ENCODE data around the gene RASL10A. TPM values are rescaled to one million over a fixed set of nuclear protein-coding genes. Genes with fewer than 3 reads are reported as not detected.
A peak's percentile ranks its signal among the peaks of the same experiment; 100 is the strongest.

The RASL10A gene
- total RNA-seq, 1 experiment from 2014 or later = not detected

DNA sequence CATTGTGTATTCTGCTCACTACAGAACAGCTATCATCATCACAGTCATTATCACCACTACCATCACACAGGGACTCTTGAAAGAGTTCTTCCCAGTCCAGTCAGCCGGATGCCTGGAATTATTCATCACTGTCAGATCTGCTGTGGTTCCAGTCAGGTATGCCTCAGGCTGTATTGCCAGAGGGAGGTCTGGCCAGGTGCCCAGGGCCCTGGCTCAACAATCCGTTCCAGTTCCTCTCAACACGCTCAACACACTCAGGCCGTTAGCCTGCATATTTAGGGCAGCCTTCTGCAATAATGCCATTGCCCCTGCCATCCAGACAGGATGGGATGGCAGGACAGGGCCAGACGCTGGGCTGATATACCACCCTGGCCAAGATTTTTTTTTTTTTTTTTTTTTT, 28.6 kb upstream of the RASL10A start:
- peaks cover 25% of the 10 kb centered on the region for H3K36me3 ChIP-seq (ENCODE audit: low read depth)
- no peak for TF ChIP-seq EZH2 (IDR thresholded peaks at IDR 0.05; ENCODE audit: low read depth)
- TF ChIP-seq, protein P1, sequence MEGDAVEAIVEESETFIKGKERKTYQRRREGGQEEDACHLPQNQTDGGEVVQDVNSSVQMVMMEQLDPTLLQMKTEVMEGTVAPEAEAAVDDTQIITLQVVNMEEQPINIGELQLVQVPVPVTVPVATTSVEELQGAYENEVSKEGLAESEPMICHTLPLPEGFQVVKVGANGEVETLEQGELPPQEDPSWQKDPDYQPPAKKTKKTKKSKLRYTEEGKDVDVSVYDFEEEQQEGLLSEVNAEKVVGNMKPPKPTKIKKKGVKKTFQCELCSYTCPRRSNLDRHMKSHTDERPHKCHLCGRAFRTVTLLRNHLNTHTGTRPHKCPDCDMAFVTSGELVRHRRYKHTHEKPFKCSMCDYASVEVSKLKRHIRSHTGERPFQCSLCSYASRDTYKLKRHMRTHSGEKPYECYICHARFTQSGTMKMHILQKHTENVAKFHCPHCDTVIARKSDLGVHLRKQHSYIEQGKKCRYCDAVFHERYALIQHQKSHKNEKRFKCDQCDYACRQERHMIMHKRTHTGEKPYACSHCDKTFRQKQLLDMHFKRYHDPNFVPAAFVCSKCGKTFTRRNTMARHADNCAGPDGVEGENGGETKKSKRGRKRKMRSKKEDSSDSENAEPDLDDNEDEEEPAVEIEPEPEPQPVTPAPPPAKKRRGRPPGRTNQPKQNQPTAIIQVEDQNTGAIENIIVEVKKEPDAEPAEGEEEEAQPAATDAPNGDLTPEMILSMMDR (conservative IDR thresholded peaks at IDR 0.05) = no peak
- H3K4me1 ChIP-seq (replicated peaks; ENCODE audit: insufficient read depth) = peaks cover 41% of the 10 kb centered on the region
- H4K20me1 ChIP-seq (ENCODE audit: insufficient read depth) = peaks cover 11% of the 10 kb centered on the region
- no peaks in the 10 kb centered on the region for H3K79me2 ChIP-seq (ENCODE audit: low read depth)
- no peak overlapping the region for H3K4me3 ChIP-seq
- no peaks in the 10 kb centered on the region for H3K27me3 ChIP-seq (ENCODE audit: insufficient read depth, low read depth)
- POLR2A ChIA-PET (ENCODE audit: unreplicated experiment) = interaction anchor here (0.6 kb wide), 2 partner anchors 33 to 441 kb away, joined by 3 to 5 read pairs; no protein-coding TSS in a partner anchor
- H3F3A ChIP-seq (ENCODE audit: insufficient read depth, low read depth) = peaks cover 31% of the 10 kb centered on the region
- intact Hi-C loops (cut with micrococcal nuclease; ENCODE audit: unreplicated experiment) = loop anchor here (1.0 to 5.0 kb wide), 3 partner anchors 33 to 37 kb away; partner anchors contain the start of gene GAS2L1
- H3K9me3 ChIP-seq (ENCODE audit: insufficient read depth, low read depth) = no peaks in the 10 kb centered on the region
- no peak overlapping the region for H3K4me2 ChIP-seq
- BruUV-seq (replicated peaks) = no TSS peak
- peak; percentile 92 to 93 for DNase-seq
- CTCF ChIA-PET = no interaction called here
- no peak overlapping the region for H3K27ac ChIP-seq
- H2AFZ ChIP-seq = no peak overlapping the region
- no peaks in the 10 kb centered on the region for H3K9me2 ChIP-seq (ENCODE audit: insufficient read depth)

DNA sequence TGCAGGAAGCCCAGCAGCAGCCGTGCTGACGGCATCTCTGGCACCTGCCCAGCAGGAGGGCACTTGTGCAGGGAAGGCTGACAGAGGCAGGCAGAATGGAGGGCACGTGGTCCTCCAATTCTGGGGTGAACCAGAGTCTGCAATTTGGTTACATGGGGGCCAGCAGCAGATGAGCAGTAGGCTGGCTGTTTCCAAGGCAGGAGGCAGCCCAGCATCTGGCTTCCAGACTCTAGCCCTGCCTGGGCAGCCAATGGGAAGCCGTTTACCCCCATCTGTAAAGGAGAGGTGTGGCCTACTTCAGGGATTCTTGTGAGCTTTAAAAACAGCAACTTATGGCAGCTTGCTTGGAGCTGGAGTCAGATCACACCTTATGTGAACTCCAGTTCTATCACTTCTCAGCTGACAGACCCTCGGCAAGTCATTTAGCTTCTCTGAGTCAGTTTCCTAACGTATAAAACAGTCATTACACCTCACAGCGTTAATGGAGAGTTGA, 27.9 kb upstream of the RASL10A start:
- H3K36me3 ChIP-seq (ENCODE audit: low read depth) = peaks cover 19% of the 10 kb centered on the region
- peaks cover 41% of the 10 kb centered on the region for H3K4me1 ChIP-seq (replicated peaks; ENCODE audit: insufficient read depth)
- peaks cover 31% of the 10 kb centered on the region for H3F3A ChIP-seq (ENCODE audit: insufficient read depth, low read depth)
- no peak overlapping the region for H3K4me3 ChIP-seq
- no peaks in the 10 kb centered on the region for H3K27me3 ChIP-seq (ENCODE audit: insufficient read depth, low read depth)
- 0 out of 2 replicates have a peak overlapping the region, but pooled peaks have one; percentile 11 for H3K27ac ChIP-seq
- no peak for TF ChIP-seq EZH2 (IDR thresholded peaks at IDR 0.05; ENCODE audit: low read depth)
- TF ChIP-seq, protein P1 (conservative IDR thresholded peaks at IDR 0.05) = no peak
- no peak overlapping the region for H2AFZ ChIP-seq
- no peaks in the 10 kb centered on the region for H3K9me3 ChIP-seq (ENCODE audit: insufficient read depth, low read depth)
- H4K20me1 ChIP-seq (ENCODE audit: insufficient read depth) = peaks cover 11% of the 10 kb centered on the region
- H3K9me2 ChIP-seq (ENCODE audit: insufficient read depth) = no peaks in the 10 kb centered on the region
- peak; percentile 54 to 61 for DNase-seq
- ChIA-PET CTCF (no interaction called here), POLR2A (ENCODE audit: unreplicated experiment) (interaction anchor here (0.6 kb wide), 1 partner anchor 440 kb away, joined by 5 read pairs; no protein-coding TSS in a partner anchor)
- no TSS peak for BruUV-seq (replicated peaks)
- H3K4me2 ChIP-seq = no peak overlapping the region
- intact Hi-C loops (cut with micrococcal nuclease; ENCODE audit: unreplicated experiment) = loop anchor here (5.0 kb wide), 1 partner anchor 34 kb away; no protein-coding TSS in a partner anchor
- H3K79me2 ChIP-seq (ENCODE audit: low read depth) = no peaks in the 10 kb centered on the region

DNA sequence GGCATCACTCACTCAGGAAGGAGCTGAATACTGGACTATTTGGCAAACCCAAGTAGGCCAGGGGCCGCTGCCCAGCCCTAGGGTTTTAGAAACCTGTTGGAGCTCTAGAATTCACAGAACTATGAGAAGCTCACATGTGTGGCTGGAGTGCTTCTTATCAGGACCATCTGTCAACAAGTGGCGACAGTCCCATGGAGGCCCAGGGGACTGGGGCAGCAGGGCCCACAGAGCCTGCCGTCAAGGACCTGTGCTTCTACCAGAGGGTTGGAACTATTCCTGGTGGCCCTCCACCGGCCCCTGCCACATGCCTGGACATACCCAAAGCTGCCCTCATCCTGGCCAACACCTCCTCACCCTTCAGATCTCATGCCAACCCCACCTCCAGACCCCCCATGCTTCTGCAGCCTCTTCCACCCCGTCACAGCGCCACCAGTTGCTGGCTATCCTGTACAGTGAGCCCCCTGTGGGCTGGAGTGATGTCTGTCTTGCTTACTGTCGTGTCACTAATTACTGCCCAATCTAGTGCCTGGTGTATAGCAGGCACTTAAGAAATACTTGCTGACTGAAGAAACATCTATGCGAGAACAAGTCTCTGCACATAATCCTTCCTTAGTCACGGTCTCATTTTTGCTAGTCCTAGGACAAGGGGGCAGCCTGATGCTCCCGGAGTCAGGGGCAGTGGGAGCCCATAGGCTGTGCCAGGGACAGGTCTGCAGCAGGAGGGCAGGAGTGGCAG, 27.2 kb upstream of the RASL10A start:
- no peak for TF ChIP-seq EZH2 (IDR thresholded peaks at IDR 0.05; ENCODE audit: low read depth)
- TF ChIP-seq, protein P1 (conservative IDR thresholded peaks at IDR 0.05) = no peak
- H3K4me1 ChIP-seq (replicated peaks; ENCODE audit: insufficient read depth) = peaks cover 41% of the 10 kb centered on the region
- ChIA-PET POLR2A (ENCODE audit: unreplicated experiment) (interaction anchor here (0.6 kb wide), 1 partner anchor 76 kb away, joined by 4 read pairs; no protein-coding TSS in a partner anchor), CTCF (no interaction called here)
- H2AFZ ChIP-seq = no peak overlapping the region
- H3K27ac ChIP-seq = no peak overlapping the region
- peak; percentile 20 to 42 for DNase-seq
- no peaks in the 10 kb centered on the region for H3K27me3 ChIP-seq (ENCODE audit: insufficient read depth, low read depth)
- H3K9me2 ChIP-seq (ENCODE audit: insufficient read depth) = no peaks in the 10 kb centered on the region
- H4K20me1 ChIP-seq (ENCODE audit: insufficient read depth) = peaks cover 11% of the 10 kb centered on the region
- H3K36me3 ChIP-seq (ENCODE audit: low read depth) = peaks cover 13% of the 10 kb centered on the region
- H3K9me3 ChIP-seq (ENCODE audit: insufficient read depth, low read depth) = no peaks in the 10 kb centered on the region
- intact Hi-C loops (cut with micrococcal nuclease; ENCODE audit: unreplicated experiment) = loop anchor here (5.0 kb wide), 1 partner anchor 35 kb away; no protein-coding TSS in a partner anchor
- H3K79me2 ChIP-seq (ENCODE audit: low read depth) = no peaks in the 10 kb centered on the region
- H3K4me2 ChIP-seq = no peak overlapping the region
- H3F3A ChIP-seq (ENCODE audit: insufficient read depth, low read depth) = peaks cover 31% of the 10 kb centered on the region
- no TSS peak for BruUV-seq (replicated peaks)
- H3K4me3 ChIP-seq = no peak overlapping the region

All from PC-9 (cell line).